Fibroblast of mammary gland (primary cell): ENCODE measurements around the gene TMEM273.

Experiments
- DNase-seq: peaks from one replicate; pipeline ENCODE4 v3.0.0-alpha.2; 2010; ENCODE audit warnings: low read depth
- H3K4me3 ChIP-seq: 2 replicates; pipeline ENCODE4 v1.5.1; 2011; ENCODE audit warnings: low read depth, mild to moderate bottlenecking, low read length, moderate library complexity; ENCODE audit not compliant: control insufficient read depth
- TF ChIP-seq, protein P1 (sequence below): conservative IDR thresholded peaks from 2 replicates; pipeline ENCODE4 v1.5.1; 2011; ENCODE audit warnings: low read depth, low read length, inconsistent platforms; ENCODE audit not compliant: control insufficient read depth, insufficient read depth

Gene TMEM273

GRCh38 chr10:49128854-49129253 is 59.3 kb downstream of the TMEM273 start:
- no peak for DNase-seq
- no peak overlapping the region for H3K4me3 ChIP-seq
- TF ChIP-seq, protein P1, sequence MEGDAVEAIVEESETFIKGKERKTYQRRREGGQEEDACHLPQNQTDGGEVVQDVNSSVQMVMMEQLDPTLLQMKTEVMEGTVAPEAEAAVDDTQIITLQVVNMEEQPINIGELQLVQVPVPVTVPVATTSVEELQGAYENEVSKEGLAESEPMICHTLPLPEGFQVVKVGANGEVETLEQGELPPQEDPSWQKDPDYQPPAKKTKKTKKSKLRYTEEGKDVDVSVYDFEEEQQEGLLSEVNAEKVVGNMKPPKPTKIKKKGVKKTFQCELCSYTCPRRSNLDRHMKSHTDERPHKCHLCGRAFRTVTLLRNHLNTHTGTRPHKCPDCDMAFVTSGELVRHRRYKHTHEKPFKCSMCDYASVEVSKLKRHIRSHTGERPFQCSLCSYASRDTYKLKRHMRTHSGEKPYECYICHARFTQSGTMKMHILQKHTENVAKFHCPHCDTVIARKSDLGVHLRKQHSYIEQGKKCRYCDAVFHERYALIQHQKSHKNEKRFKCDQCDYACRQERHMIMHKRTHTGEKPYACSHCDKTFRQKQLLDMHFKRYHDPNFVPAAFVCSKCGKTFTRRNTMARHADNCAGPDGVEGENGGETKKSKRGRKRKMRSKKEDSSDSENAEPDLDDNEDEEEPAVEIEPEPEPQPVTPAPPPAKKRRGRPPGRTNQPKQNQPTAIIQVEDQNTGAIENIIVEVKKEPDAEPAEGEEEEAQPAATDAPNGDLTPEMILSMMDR: no peak

DNA sequence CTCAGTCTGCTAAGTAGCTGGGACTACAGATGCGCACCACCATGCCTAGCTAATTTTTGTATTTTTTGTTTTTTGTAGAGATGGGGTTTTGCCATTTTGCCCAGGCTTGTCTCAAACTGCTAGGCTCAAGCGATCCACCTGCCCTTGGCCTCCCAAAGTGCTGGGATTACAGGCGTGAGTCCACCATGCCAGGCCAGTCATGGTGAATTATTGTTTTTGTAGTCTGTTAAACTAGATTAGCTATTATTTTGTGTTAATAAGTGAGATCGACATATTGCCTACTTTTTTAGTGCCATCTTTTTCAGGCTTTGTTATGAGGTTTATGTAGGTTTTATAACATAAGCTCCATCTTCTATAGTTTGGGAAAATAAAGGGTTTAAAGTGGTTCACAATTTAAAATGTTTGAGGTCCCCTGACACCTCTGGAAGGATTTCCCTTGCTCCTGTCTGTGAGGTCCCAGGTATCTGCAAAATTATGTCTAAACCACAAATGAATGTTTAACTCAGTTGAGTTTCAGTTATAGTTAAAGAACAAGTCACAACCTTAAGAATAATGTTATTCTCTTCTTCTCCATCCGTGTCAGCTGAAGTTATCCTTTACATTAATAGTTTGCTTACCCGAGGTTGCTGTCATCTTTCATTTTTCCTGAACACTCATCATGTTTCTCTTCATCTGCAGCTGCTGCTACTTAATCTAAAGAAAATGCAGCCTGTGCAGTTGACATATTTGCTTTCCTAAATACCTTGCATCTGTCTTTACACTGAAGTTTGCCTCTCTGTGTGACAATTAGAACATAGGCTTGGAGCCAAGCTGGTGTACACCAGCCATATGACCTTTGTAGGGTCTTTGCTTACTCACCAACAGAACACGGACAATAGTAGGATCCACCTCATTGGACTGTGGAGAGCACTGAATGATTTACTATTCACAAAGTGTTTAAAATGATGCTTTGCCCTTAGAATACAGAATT is 63.9 kb downstream of the TMEM273 start:
- DNase-seq: no peak
- TF ChIP-seq, protein P1: no peak
- no peak overlapping the region for H3K4me3 ChIP-seq

- TF ChIP-seq, protein P1: no peak
- no peak overlapping the region for H3K4me3 ChIP-seq
- no peak for DNase-seq
These were observed 67.3 kb downstream of the TMEM273 start for GRCh38 chr10:49120911-49121310.

DNA sequence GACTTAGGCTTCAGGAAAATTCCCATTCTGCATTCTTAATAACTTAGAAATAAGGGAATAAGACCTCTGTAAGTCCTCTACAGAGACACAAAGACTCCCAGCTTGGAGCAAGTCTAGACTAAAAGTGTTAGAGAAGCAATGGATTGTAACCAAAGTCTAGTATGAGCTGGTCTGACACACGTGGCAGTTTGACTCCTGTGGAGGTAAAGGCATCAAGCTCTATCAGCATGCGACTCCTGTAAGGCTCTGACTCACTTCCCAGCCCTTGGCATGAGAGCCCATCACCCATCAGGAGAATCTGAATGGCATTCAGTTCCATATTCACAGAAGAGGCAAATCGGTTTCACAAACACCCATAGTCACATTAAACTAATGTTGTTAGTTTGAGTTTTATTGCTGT is 68.4 kb downstream of the TMEM273 start:
- TF ChIP-seq, protein P1: no peak
- H3K4me3 ChIP-seq: no peak overlapping the region
- DNase-seq: no peak

DNA sequence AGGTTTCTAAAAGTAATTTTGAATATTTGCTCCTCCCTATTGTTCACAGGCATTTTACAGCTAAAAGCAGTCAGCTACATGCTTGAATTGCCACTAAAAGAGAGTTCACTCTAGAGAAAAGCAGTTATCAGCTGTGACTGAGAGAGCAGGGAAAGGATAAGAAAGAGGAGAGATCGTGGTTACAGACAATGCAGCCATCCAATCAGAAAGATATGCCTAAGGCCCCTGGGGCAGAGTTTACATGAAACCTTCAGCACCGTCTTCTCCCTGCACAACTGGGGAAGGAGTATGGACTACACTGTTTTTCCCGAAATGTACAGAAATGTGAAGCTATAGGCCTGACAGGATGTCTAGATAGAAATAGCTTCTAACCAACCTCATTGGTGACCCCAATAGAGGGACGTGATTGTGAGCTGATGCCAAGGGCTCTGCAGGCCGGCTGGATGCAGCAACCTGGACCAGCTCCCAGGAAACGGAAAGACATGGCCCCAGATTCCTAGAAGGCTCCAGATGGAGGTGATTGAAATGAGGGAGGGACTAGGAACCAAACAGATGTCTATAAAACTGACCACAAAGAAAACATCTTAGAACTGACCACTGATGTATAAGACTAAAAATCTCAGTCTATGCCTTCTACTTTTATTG is 69.6 kb downstream of the TMEM273 start:
- DNase-seq: no peak
- H3K4me3 ChIP-seq: no peak overlapping the region
- TF ChIP-seq, protein P1: no peak

- H3K4me3 ChIP-seq: no peak overlapping the region
These were observed 70.7 kb downstream of the TMEM273 start for GRCh38 chr10:49117376-49118070.

More at GRCh38 chr10:49117376-49118070, 70.7 kb downstream of the TMEM273 start:
- DNase-seq: no peak
- TF ChIP-seq, protein P1: no peak
